ENCODE data around the gene IGF1.

GRCh38 chr12:102454330-102454729, 26.0 kb downstream of the IGF1 start:
- TF ChIP-seq EZH2phosphoT487 (IDR thresholded peaks at IDR 0.05; ENCODE audit: insufficient read depth, low read depth): no peak
- no peak for TF ChIP-seq EZH2 (IDR thresholded peaks at IDR 0.05; ENCODE audit: insufficient read depth, poor library complexity, severe bottlenecking)
